Erythroblast (primary cell): ENCODE data around the gene TENM4.

Experiments
- GATA1 ChIP-seq: IDR thresholded peaks from 2 replicates; pipeline ENCODE4 v1.6.1; 2011; ENCODE audit warnings: low read depth, mild to moderate bottlenecking, control low read depth, low read length, moderate library complexity
- POLR2A ChIP-seq: IDR thresholded peaks from 2 replicates; pipeline ENCODE4 v1.6.1; 2011; ENCODE audit warnings: mild to moderate bottlenecking, low read length

- TF ChIP-seq POLR2A (no peak), GATA1 (no peak)
These were observed 605.2 kb downstream of the TENM4 start for GRCh38 chr11:78835646-78836045.
